Lower leg skin (tissue), 3 donors: ENCODE data around the gene DOP1A.

ENCODE experiments used
- POLR2A ChIP-seq, 2 donors: fragments of 450-650 bp; IDR thresholded peaks; one replicate each; pipeline ENCODE4 v1.6.1; 2016 to 2017; ENCODE audit warnings: antibody characterized with exemption in 2 of 2, mild to moderate bottlenecking in 1 of 2, moderate library complexity in 1 of 2
- TF ChIP-seq, protein P1 (sequence below), 3 donors: fragments of 450-650 bp; IDR thresholded peaks; one replicate each; pipeline ENCODE4 v1.5.1; 2016; ENCODE audit warnings: antibody characterized with exemption in 3 of 3, mild to moderate bottlenecking in 3 of 3, moderate library complexity in 2 of 3

DNA sequence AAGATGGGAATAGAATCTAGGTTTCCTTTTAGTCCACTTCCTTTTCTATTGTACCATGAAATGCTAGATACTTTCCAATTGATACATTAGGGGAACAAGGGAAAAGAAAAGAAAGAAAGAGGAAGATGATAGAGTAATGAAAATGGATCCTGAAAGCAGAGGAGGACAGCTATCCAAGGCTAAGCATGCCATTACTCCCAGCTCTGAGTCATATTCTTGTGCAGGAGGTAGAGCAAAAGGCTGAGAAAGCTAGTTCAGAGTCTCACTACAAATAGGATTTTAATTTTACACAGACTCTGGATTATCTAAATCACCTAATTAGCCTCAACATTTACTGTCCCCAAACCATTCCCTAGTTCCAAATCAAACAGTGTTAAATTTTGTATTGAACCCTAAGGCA is 149.3 kb downstream of the DOP1A start:
- TF ChIP-seq, protein P1, sequence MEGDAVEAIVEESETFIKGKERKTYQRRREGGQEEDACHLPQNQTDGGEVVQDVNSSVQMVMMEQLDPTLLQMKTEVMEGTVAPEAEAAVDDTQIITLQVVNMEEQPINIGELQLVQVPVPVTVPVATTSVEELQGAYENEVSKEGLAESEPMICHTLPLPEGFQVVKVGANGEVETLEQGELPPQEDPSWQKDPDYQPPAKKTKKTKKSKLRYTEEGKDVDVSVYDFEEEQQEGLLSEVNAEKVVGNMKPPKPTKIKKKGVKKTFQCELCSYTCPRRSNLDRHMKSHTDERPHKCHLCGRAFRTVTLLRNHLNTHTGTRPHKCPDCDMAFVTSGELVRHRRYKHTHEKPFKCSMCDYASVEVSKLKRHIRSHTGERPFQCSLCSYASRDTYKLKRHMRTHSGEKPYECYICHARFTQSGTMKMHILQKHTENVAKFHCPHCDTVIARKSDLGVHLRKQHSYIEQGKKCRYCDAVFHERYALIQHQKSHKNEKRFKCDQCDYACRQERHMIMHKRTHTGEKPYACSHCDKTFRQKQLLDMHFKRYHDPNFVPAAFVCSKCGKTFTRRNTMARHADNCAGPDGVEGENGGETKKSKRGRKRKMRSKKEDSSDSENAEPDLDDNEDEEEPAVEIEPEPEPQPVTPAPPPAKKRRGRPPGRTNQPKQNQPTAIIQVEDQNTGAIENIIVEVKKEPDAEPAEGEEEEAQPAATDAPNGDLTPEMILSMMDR (IDR thresholded peaks at IDR 0.05) = no peak
- TF ChIP-seq POLR2A (IDR thresholded peaks at IDR 0.05) = no peak
